Activated CD8-positive, alpha-beta memory T cell treated with anti-CD3 and anti-CD28 coated beads, Interleukin-2, amount 50 U/mL, for 48 hours (primary cell): Measurements from ENCODE around the gene RWDD4.
"Not testable (repeated sequence)": the region's sequence is repeated elsewhere in the genome, so short reads cannot be mapped to it uniquely, and the experiment has no call there.

Source experiments
- DNase-seq: peaks from one replicate; pipeline ENCODE4 v3.0.0-alpha.2; 2020

Gene RWDD4

GRCh38 chr4:183635321-183635720 lies 23.7 kb downstream of the RWDD4 start:
- DNase-seq, result no peak

- DNase-seq, result no peak
Measured at GRCh38 chr4:183633476-183634400, 25.2 kb downstream of the RWDD4 start.

GRCh38 chr4:183632689-183633088 lies 26.3 kb downstream of the RWDD4 start:
- DNase-seq, result no peak

- DNase-seq, result no peak
Measured at GRCh38 chr4:183631577-183632198, 27.3 kb downstream of the RWDD4 start.

GRCh38 chr4:183627979-183628588 lies 30.9 kb downstream of the RWDD4 start:
- no peak for DNase-seq

- not testable (repeated sequence) for DNase-seq
Measured at GRCh38 chr4:183627286-183627685, 31.7 kb downstream of the RWDD4 start.

- no peak for DNase-seq
Measured at GRCh38 chr4:183626168-183626567, 32.8 kb downstream of the RWDD4 start.

GRCh38 chr4:183624548-183624947 lies 34.4 kb downstream of the RWDD4 start:
- DNase-seq, result no peak

- no peak for DNase-seq
Measured at GRCh38 chr4:183621875-183622274, 37.1 kb downstream of the RWDD4 start.

GRCh38 chr4:183620421-183620820 lies 38.6 kb downstream of the RWDD4 start:
- DNase-seq, result no peak

GRCh38 chr4:183618681-183619080 lies 40.3 kb downstream of the RWDD4 start:
- no peak for DNase-seq

GRCh38 chr4:183617075-183617474 lies 41.9 kb downstream of the RWDD4 start:
- DNase-seq, result no peak

- no peak for DNase-seq
Measured at GRCh38 chr4:183612329-183613250, 46.4 kb downstream of the RWDD4 start.

- DNase-seq, result no peak
Measured at GRCh38 chr4:183611210-183611830, 47.7 kb downstream of the RWDD4 start.

- no peak for DNase-seq
Measured at GRCh38 chr4:183610613-183611012, 48.4 kb downstream of the RWDD4 start.

GRCh38 chr4:183610033-183610432 lies 49.0 kb downstream of the RWDD4 start:
- no peak for DNase-seq

- DNase-seq, result no peak
Measured at GRCh38 chr4:183609151-183609550, 49.8 kb downstream of the RWDD4 start.

GRCh38 chr4:183607894-183608293 lies 51.1 kb downstream of the RWDD4 start:
- no peak for DNase-seq

GRCh38 chr4:183602557-183603027 lies 56.4 kb downstream of the RWDD4 start:
- no peak for DNase-seq

- DNase-seq, result no peak
Measured at GRCh38 chr4:183601381-183601780, 57.6 kb downstream of the RWDD4 start.

GRCh38 chr4:183600189-183600685 lies 58.7 kb downstream of the RWDD4 start:
- DNase-seq, result no peak

- DNase-seq, result no peak
Measured at GRCh38 chr4:183599690-183600089, 59.3 kb downstream of the RWDD4 start.
